CD14-positive monocyte (primary cell): ENCODE data around the gene FAM222B. TPM values are rescaled to one million over a fixed set of nuclear protein-coding genes. Genes with fewer than 3 reads are reported as not detected.

ENCODE experiments used
- DNase-seq, 3 donors: peaks; one replicate each; pipeline ENCODE4 v3.0.0-alpha.2; 2011 to 2022
- H2AFZ ChIP-seq: 2 replicates; pipeline ENCODE4 v1.6.0; 2012; ENCODE audit warnings: mild to moderate bottlenecking, low read depth, low read length, inconsistent platforms; ENCODE audit not compliant: insufficient read depth, poor library complexity, severe bottlenecking
- H3K27ac ChIP-seq, 2 donors: 1 replicate in 1 of 2; 2 replicates in 1 of 2; pipeline ENCODE4 v1.5.1; 2012 to 2013; ENCODE audit warnings: low read length in 2 of 2, control low read depth in 1 of 2, inconsistent platforms in 1 of 2, low read depth in 1 of 2, mild to moderate bottlenecking in 1 of 2
- H3K27me3 ChIP-seq, 2 donors: one replicate each; pipeline versions ENCODE4 v1.6.0 to v1.6.1; 2011 to 2013; ENCODE audit warnings: low read length in 2 of 2; ENCODE audit not compliant: control insufficient read depth in 2 of 2, insufficient read depth in 2 of 2
- H3K36me3 ChIP-seq, 2 donors: replicated peaks in 1 of 2; 1 replicate in 1 of 2; 2 replicates in 1 of 2; pipeline versions ENCODE4 v1.5.1 to v1.6.1; 2012 to 2013; ENCODE audit warnings: low read length in 2 of 2, control low read depth in 1 of 2, inconsistent platforms in 1 of 2, mild to moderate bottlenecking in 1 of 2; ENCODE audit not compliant: insufficient read depth in 2 of 2, control insufficient read depth in 1 of 2
- H3K4me1 ChIP-seq, 2 donors: 1 replicate in 1 of 2; 2 replicates in 1 of 2; pipeline versions ENCODE4 v1.5.1 to v1.6.1; 2012 to 2013; ENCODE audit warnings: low read length in 2 of 2, control low read depth in 1 of 2, inconsistent platforms in 1 of 2, mild to moderate bottlenecking in 1 of 2, moderate library complexity in 1 of 2; ENCODE audit not compliant: insufficient read depth in 2 of 2, control insufficient read depth in 1 of 2
- H3K4me2 ChIP-seq: replicated peaks from 2 replicates; pipeline ENCODE3; 2012; ENCODE audit warnings: low read length, moderate library complexity, mild to moderate bottlenecking; ENCODE audit not compliant: poor library complexity, severe bottlenecking; ENCODE audit errors: extremely low read depth
- H3K4me3 ChIP-seq, 3 experiments: fragments of 200-600 bp in 1 of 3; sonication (generic) in 1 of 3; replicated peaks in 1 of 3; 1 replicate in 2 of 3; 2 replicates in 1 of 3; pipeline ENCODE4 v1.5.1; 2011 to 2013; ENCODE audit warnings: low read length in 3 of 3, mild to moderate bottlenecking in 3 of 3, control low read depth in 2 of 3, low read depth in 2 of 3, inconsistent platforms in 1 of 3, moderate library complexity in 1 of 3
- H3K79me2 ChIP-seq: 2 replicates; pipeline ENCODE4 v1.6.0; 2012; ENCODE audit warnings: mild to moderate bottlenecking, control low read depth, inconsistent platforms, low read length, moderate library complexity; ENCODE audit not compliant: insufficient read depth
- H3K9ac ChIP-seq: 2 replicates; pipeline ENCODE4 v1.6.0; 2017; ENCODE audit warnings: low read length, mild to moderate bottlenecking; ENCODE audit not compliant: insufficient read depth, poor library complexity, severe bottlenecking
- H3K9me3 ChIP-seq, 2 donors: replicated peaks in 1 of 2; 1 replicate in 1 of 2; 2 replicates in 1 of 2; pipeline versions ENCODE4 v1.5.1 to v1.6.1; 2012 to 2013; ENCODE audit warnings: low read length in 2 of 2, control low read depth in 1 of 2; ENCODE audit not compliant: control insufficient read depth in 1 of 2, insufficient read depth in 1 of 2
- H4K20me1 ChIP-seq: 2 replicates; pipeline ENCODE4 v1.6.0; 2012; ENCODE audit warnings: mild to moderate bottlenecking, low read length, control low read depth, moderate library complexity; ENCODE audit not compliant: insufficient read depth
- H3K27ac Mint-ChIP-seq, 7 donors: one replicate each; pipeline ENCODE4 v1.8.0; 2020; ENCODE audit warnings: mild to moderate bottlenecking in 7 of 7, mixed read lengths in 7 of 7, moderate library complexity in 6 of 7, inconsistent platforms in 2 of 7
- H3K27me3 Mint-ChIP-seq, 3 donors: one replicate each; pipeline ENCODE4 v1.8.0; 2021 to 2022; ENCODE audit warnings: low read depth in 3 of 3, mild to moderate bottlenecking in 3 of 3, mixed read lengths in 3 of 3, moderate library complexity in 3 of 3, inconsistent platforms in 1 of 3
- H3K36me3 Mint-ChIP-seq, 2 donors: one replicate each; pipeline ENCODE4 v1.8.0; 2020; ENCODE audit warnings: mixed read lengths in 2 of 2, inconsistent platforms in 1 of 2, mild to moderate bottlenecking in 1 of 2
- H3K4me1 Mint-ChIP-seq: one replicate; pipeline ENCODE4 v1.8.0; 2020; ENCODE audit warnings: mild to moderate bottlenecking, mixed read lengths
- H3K4me3 Mint-ChIP-seq, 2 donors: one replicate each; pipeline ENCODE4 v1.8.0; 2020; ENCODE audit warnings: mild to moderate bottlenecking in 2 of 2, mixed read lengths in 2 of 2, moderate library complexity in 1 of 2
- H3K9me3 Mint-ChIP-seq, 7 donors: one replicate each; pipeline ENCODE4 v1.8.0; 2020 to 2022; ENCODE audit warnings: mixed read lengths in 7 of 7, mild to moderate bottlenecking in 6 of 7, moderate library complexity in 6 of 7, inconsistent platforms in 2 of 7
- WGBS: methylation state at CpG from one replicate; pipeline ENCODE4 v1.1.5; 2013; ENCODE audit warnings: missing lambda C conversion rate; ENCODE audit not compliant: insufficient coverage; 5-methylcytosine and 5-hydroxymethylcytosine counted together
- intact Hi-C, 2 donors: fragments of 100-400 bp; cut with micrococcal nuclease; formaldehyde crosslinking; loops; one replicate each; pipeline versions ENCODE4 v1.15.0 to v1.15.1; 2023
- polyA minus RNA-seq: library from RNA; depleted of rRNA, polyadenylated mRNA; stranded (reverse); fragments of >200 nt; gene quantifications from 2 replicates; pipeline ENCODE4 v1.2.3, GENCODE V29; 2012
- polyA plus RNA-seq, 3 donors: library from polyadenylated mRNA; depleted of rRNA in 1 of 3; unstranded in 2 of 3; stranded (reverse) in 1 of 3; fragments of 300-500 nt in 2 of 3; fragments of >200 nt in 1 of 3; fragmentation: Illumina TruSeq in 2 of 3; gene quantifications; 1 replicate in 2 of 3; 2 replicates in 1 of 3; pipeline ENCODE4 v1.2.3, GENCODE V29; 2012 to 2021
- total RNA-seq, 12 experiments: library from RNA in 1 of 12; stranded (reverse) in 1 of 12; fragments of 120-200 nt in 1 of 12; gene quantifications; one replicate each; pipeline ENCODE4 v1.2.4 and lab custom pipeline; 2013 to 2026; ENCODE audit warnings: mixed read lengths in 6 of 12, inconsistent platforms in 1 of 12
- TF ChIP-seq, protein P1 (sequence below): fragments of 200-600 bp; IDR thresholded peaks from one replicate; pipeline ENCODE4 v1.8.0; 2022; ENCODE audit warnings: antibody characterized with exemption, mild to moderate bottlenecking

The FAM222B gene
- 1.3 TPM for total RNA-seq (2013)
- polyA plus RNA-seq, result 1 to 10 TPM; 1.5 to 8.6 (median 1.9) TPM
- polyA minus RNA-seq, result 3.7 and 5.0 TPM in 2 replicates
- 1.6 to 8.1 (median 3.6) reads per million in 11 experiments for total RNA-seq (lab: John Stamatoyannopoulos, UW)

DNA sequence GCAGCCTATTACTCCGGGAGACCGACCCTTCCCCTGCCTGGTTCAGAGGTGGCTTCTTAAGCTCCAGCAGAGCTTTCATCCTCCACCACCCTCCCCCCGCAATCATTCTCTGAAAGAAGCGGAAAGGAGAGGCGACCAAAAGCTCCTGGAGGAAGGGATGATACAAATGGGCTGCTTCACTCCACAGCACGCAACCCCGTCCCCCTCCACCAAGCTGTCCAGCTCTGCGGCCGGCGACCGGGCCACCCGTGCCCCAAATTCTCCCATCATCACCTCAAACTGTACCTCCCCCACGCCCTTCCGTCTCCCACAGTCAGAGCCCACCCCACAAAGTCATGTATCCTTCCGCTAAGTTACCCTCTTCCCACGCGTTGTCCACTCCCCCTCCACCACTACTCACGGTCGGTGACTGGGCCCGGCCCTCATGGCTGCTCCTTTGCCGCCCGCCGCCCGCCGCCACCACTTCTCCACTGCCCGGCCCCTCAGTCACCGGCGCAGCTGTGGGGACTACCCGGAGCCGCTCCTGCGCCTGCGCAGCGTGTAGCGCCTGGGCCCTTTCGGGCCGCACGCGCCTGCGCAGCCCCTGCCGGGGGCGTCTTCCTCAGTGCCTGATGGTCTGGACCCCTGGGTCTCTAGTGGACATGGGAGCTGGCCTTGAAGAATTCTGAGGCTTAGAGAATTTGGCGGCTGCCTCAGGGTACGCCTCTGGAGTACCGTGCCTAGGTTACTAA lies at the start of gene FAM222B:
FAM222B (minus strand) TSS at position 509 of the 731 bp plus-strand sequence. CDS start 76,123 bp downstream, outside the sequence.
- Mint-ChIP-seq H3K4me3 (peak within 1 kb of the TSS; percentile 91 to 100), H3K27me3 (no peaks in the 10 kb centered on the region), H3K4me1 (peaks cover 17% of the 10 kb centered on the region), H3K36me3 (peaks cover 0 to 4% of the 10 kb centered on the region in 2 donors), H3K9me3 (peaks cover 0 to 2% (median 0%) of the 10 kb centered on the region in 7 donors), H3K27ac (peak within 1 kb of the TSS; percentile 85 to 94 (median 90))
- no peaks in the 10 kb centered on the region for H3K36me3 ChIP-seq
- H2AFZ ChIP-seq, result peak within 1 kb of the TSS; percentile 97
- under 1% methylated on average over 38 of the region's 44 CpGs for WGBS
- intact Hi-C loops, result no loop called here
- no peaks in the 10 kb centered on the region for H3K9me3 ChIP-seq
- no peaks in the 10 kb centered on the region for H3K27me3 ChIP-seq
- peak; percentile 82 to 89 (median 88) for DNase-seq
- peak within 1 kb of the TSS; percentile 19 to 84 for H3K27ac ChIP-seq
- peaks cover 13 to 15% of the 10 kb centered on the region in 2 donors for H3K4me1 ChIP-seq
- peaks cover 32% of the 10 kb centered on the region for H3K79me2 ChIP-seq
- H3K4me3 ChIP-seq, result peak within 1 kb of the TSS; percentile 86 to 96 (median 89)
- TF ChIP-seq, protein P1, sequence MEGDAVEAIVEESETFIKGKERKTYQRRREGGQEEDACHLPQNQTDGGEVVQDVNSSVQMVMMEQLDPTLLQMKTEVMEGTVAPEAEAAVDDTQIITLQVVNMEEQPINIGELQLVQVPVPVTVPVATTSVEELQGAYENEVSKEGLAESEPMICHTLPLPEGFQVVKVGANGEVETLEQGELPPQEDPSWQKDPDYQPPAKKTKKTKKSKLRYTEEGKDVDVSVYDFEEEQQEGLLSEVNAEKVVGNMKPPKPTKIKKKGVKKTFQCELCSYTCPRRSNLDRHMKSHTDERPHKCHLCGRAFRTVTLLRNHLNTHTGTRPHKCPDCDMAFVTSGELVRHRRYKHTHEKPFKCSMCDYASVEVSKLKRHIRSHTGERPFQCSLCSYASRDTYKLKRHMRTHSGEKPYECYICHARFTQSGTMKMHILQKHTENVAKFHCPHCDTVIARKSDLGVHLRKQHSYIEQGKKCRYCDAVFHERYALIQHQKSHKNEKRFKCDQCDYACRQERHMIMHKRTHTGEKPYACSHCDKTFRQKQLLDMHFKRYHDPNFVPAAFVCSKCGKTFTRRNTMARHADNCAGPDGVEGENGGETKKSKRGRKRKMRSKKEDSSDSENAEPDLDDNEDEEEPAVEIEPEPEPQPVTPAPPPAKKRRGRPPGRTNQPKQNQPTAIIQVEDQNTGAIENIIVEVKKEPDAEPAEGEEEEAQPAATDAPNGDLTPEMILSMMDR, result no peak
- peak within 1 kb of the TSS; percentile 74 for H3K9ac ChIP-seq
- H3K4me2 ChIP-seq, result peak within 1 kb of the TSS; percentile 87
- H4K20me1 ChIP-seq, result no peaks in the 10 kb centered on the region

DNA sequence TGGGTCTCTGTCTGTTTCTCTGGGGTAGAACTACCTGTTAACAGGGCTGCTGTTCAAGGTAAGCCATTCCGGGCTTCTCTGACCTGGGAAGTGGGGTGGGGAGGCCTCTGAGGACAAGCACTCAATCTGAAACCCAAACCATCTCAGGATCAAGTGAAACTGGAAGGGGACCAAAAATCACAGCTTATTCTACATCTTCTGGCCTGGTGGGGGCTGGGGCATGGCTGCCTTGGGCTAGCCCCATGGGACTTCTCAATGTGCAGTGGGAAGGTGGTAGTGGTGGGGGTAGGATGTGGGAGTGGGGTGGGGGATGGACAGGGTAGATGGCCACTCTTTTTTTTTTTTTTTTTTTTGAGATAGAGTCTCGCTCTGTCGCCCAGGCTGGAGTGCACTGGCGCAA lies 49.4 kb upstream of the FAM222B start:
- H3K9me3 Mint-ChIP-seq, result no peaks in the 10 kb centered on the region
- no peak overlapping the region for H3K4me3 Mint-ChIP-seq
- H3K4me3 ChIP-seq, result no peak overlapping the region
- peak overlapping the region; percentile 20 to 99 (median 79) for H3K27ac Mint-ChIP-seq
- no peak for DNase-seq
- H3K36me3 Mint-ChIP-seq, result peaks cover 26 to 51% of the 10 kb centered on the region in 2 donors
- H3K36me3 ChIP-seq, result peaks cover 28 to 39% of the 10 kb centered on the region in 2 donors
- H3K4me1 Mint-ChIP-seq, result peaks cover 55% of the 10 kb centered on the region
- peaks cover 75% of the 10 kb centered on the region for H4K20me1 ChIP-seq
- no peak overlapping the region for H2AFZ ChIP-seq
- H3K9ac ChIP-seq, result no peak overlapping the region
- H3K27me3 Mint-ChIP-seq, result peaks cover 0 to 2% (median 0%) of the 10 kb centered on the region in 3 donors
- no peaks in the 10 kb centered on the region for H3K9me3 ChIP-seq
- TF ChIP-seq, protein P1, result no peak
- H3K27ac ChIP-seq, result peak overlapping the region; percentile 39 to 92
- peaks cover 46 to 61% of the 10 kb centered on the region in 2 donors for H3K4me1 ChIP-seq
- intact Hi-C loops, result no loop called here
- peaks cover 95% of the 10 kb centered on the region for H3K79me2 ChIP-seq
- 92% methylated on average over 2 of the region's 4 CpGs for WGBS
- H3K27me3 ChIP-seq, result no peaks in the 10 kb centered on the region
- H3K4me2 ChIP-seq, result no peak overlapping the region
